Panc1 (cell line): ENCODE measurements around the gene PLXNC1. TPM values are rescaled to one million over a fixed set of nuclear protein-coding genes. Genes with fewer than 3 reads are reported as not detected.

Experiments used
- ATAC-seq: fragments of 200-7000 bp; cut with Tn5 transposase; 2 replicates; pipeline ENCODE4 v1.9.1; 2020; ENCODE audit warnings: mild to moderate bottlenecking, moderate library complexity
- BruUV-seq: library from RNA; stranded (reverse); fragments of 400-500 nt; replicated peaks from 2 replicates; lab custom pipeline; 2021; lab: Mats Ljungman, UMichigan
- CTCF ChIA-PET: fragments of 300-600 bp; sonication (Branson Sonifier 250); formaldehyde crosslinking; loops from one replicate; lab custom pipeline; 2022; ENCODE audit warnings: antibody characterized with exemption; lab: Charles Lee
- POLR2A ChIA-PET: fragments of 300-600 bp; sonication (Branson Sonifier 250); formaldehyde crosslinking; loops from one replicate; lab custom pipeline; 2022; ENCODE audit warnings: antibody characterized with exemption; lab: Charles Lee
- DNase-seq: peaks from one replicate; pipeline ENCODE4 v3.0.0-alpha.2; 2010; ENCODE audit warnings: low read depth, low spot score
- H3K27ac ChIP-seq: 2 replicates; pipeline ENCODE4 v1.5.1; 2011; ENCODE audit warnings: mild to moderate bottlenecking, low read length, inconsistent platforms
- H3K27me3 ChIP-seq: fragments of 200-500 bp; sonication (Bioruptor generic); 2 replicates; pipeline ENCODE4 v1.6.0; 2014; ENCODE audit warnings: low read length, inconsistent platforms; ENCODE audit not compliant: control insufficient read depth, insufficient read depth
- H3K36me3 ChIP-seq: fragments of 200-500 bp; sonication (Bioruptor generic); 2 replicates; pipeline ENCODE4 v1.5.1; 2014; ENCODE audit warnings: inconsistent platforms, mild to moderate bottlenecking, low read length, moderate library complexity; ENCODE audit not compliant: control insufficient read depth, insufficient read depth
- H3K4me1 ChIP-seq: 2 replicates; pipeline ENCODE4 v1.5.1; 2011; ENCODE audit warnings: inconsistent platforms, mild to moderate bottlenecking, low read length, moderate library complexity; ENCODE audit not compliant: control insufficient read depth, insufficient read depth
- H3K4me3 ChIP-seq, 2 experiments: 2 replicates each; pipeline ENCODE4 v1.5.1; 2011 to 2012; ENCODE audit warnings: low read depth in 2 of 2, low read length in 2 of 2, mild to moderate bottlenecking in 2 of 2, inconsistent platforms in 1 of 2, moderate library complexity in 1 of 2
- H3K9me3 ChIP-seq: fragments of 200-500 bp; sonication (Bioruptor generic); 2 replicates; pipeline ENCODE4 v1.5.1; 2014; ENCODE audit warnings: low read depth, mild to moderate bottlenecking, inconsistent platforms, low read length, moderate library complexity; ENCODE audit not compliant: control insufficient read depth, insufficient read depth
- POLR2AphosphoS5 ChIP-seq: IDR thresholded peaks from 2 replicates; pipeline ENCODE4 v1.6.1; 2012; ENCODE audit warnings: mild to moderate bottlenecking, low read depth, low read length, moderate library complexity
- SIN3A ChIP-seq: IDR thresholded peaks from 2 replicates; pipeline ENCODE4 v1.6.1; 2012; ENCODE audit warnings: low read depth, mild to moderate bottlenecking, low read length, moderate library complexity, borderline replicate concordance; ENCODE audit not compliant: insufficient read depth
- TCF7L2 ChIP-seq: IDR thresholded peaks from 2 replicates; pipeline ENCODE4 v1.6.1; 2011; ENCODE audit warnings: mild to moderate bottlenecking, low read depth, low read length, inconsistent platforms
- in situ Hi-C: cut with HindIII; loops from 2 replicates; pipeline ENCODE4 v1.10.0; 2016; ENCODE audit warnings: low sequenced_read_pairs, low pct_unique_long_range_greater_than_20kb
- intact Hi-C: fragments of 100-400 bp; cut with micrococcal nuclease; formaldehyde crosslinking; loops from one replicate; pipeline ENCODE4 v1.10.0; 2022; ENCODE audit not compliant: unreplicated experiment
- total RNA-seq: library from RNA; stranded (reverse); gene quantifications from one replicate; pipeline ENCODE4 v1.2.1, GENCODE V29; 2021; ENCODE audit not compliant: unreplicated experiment
- TF ChIP-seq, protein P1 (sequence below), 2 experiments: IDR thresholded peaks; 2 replicates each; pipeline ENCODE4 v1.6.1; 2011 to 2012; ENCODE audit warnings: low read depth in 2 of 2, control low read depth in 1 of 2, low read length in 1 of 2, mild to moderate bottlenecking in 1 of 2, moderate library complexity in 1 of 2; ENCODE audit not compliant: insufficient read depth in 1 of 2
- TF ChIP-seq, protein P2 (sequence below): fragments of 450-650 bp; IDR thresholded peaks from 2 replicates; pipeline ENCODE4 v1.5.1; 2017; ENCODE audit warnings: mild to moderate bottlenecking

PLXNC1 gene
- total RNA-seq, 1 experiment from 2014 or later = 0.57 TPM

DNA sequence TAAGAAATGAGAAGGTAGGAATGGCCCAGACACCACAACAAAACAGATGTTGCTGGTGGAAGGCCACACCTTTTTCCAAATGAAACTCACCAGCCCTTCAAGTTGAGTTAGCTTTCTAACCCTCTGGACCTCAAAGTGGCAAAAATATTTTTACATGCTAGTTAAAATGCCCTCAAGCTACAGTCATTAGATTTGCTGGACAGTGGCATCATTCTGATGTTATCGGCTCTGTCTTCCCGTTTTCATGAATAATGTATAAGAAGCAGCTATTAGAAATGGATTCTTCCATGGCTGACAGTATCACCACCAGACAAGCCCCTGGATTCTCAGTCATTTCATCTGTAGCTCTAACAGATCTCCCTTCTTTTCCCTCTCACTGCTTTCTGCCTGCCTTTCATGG, 37.1 kb upstream of the PLXNC1 start:
- Histone ChIP-seq H3K4me3 (no peak overlapping the region), H3K4me1 (no peaks in the 10 kb centered on the region), H3K36me3 (no peaks in the 10 kb centered on the region), H3K9me3 (no peaks in the 10 kb centered on the region), H3K27ac (no peak overlapping the region), H3K27me3 (no peaks in the 10 kb centered on the region)
- TF ChIP-seq SIN3A = no peak
- no peak for TF ChIP-seq POLR2AphosphoS5
- no peak for TF ChIP-seq TCF7L2
- TF ChIP-seq, protein P1, sequence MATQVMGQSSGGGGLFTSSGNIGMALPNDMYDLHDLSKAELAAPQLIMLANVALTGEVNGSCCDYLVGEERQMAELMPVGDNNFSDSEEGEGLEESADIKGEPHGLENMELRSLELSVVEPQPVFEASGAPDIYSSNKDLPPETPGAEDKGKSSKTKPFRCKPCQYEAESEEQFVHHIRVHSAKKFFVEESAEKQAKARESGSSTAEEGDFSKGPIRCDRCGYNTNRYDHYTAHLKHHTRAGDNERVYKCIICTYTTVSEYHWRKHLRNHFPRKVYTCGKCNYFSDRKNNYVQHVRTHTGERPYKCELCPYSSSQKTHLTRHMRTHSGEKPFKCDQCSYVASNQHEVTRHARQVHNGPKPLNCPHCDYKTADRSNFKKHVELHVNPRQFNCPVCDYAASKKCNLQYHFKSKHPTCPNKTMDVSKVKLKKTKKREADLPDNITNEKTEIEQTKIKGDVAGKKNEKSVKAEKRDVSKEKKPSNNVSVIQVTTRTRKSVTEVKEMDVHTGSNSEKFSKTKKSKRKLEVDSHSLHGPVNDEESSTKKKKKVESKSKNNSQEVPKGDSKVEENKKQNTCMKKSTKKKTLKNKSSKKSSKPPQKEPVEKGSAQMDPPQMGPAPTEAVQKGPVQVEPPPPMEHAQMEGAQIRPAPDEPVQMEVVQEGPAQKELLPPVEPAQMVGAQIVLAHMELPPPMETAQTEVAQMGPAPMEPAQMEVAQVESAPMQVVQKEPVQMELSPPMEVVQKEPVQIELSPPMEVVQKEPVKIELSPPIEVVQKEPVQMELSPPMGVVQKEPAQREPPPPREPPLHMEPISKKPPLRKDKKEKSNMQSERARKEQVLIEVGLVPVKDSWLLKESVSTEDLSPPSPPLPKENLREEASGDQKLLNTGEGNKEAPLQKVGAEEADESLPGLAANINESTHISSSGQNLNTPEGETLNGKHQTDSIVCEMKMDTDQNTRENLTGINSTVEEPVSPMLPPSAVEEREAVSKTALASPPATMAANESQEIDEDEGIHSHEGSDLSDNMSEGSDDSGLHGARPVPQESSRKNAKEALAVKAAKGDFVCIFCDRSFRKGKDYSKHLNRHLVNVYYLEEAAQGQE (IDR thresholded peaks at IDR 0.05; ENCODE audit: insufficient read depth in 1 of 2, low read depth in 2 of 2, low read length in 1 of 2) = no peak
- TF ChIP-seq, protein P2, sequence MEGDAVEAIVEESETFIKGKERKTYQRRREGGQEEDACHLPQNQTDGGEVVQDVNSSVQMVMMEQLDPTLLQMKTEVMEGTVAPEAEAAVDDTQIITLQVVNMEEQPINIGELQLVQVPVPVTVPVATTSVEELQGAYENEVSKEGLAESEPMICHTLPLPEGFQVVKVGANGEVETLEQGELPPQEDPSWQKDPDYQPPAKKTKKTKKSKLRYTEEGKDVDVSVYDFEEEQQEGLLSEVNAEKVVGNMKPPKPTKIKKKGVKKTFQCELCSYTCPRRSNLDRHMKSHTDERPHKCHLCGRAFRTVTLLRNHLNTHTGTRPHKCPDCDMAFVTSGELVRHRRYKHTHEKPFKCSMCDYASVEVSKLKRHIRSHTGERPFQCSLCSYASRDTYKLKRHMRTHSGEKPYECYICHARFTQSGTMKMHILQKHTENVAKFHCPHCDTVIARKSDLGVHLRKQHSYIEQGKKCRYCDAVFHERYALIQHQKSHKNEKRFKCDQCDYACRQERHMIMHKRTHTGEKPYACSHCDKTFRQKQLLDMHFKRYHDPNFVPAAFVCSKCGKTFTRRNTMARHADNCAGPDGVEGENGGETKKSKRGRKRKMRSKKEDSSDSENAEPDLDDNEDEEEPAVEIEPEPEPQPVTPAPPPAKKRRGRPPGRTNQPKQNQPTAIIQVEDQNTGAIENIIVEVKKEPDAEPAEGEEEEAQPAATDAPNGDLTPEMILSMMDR = no peak
- no TSS peak for BruUV-seq
- ChIA-PET CTCF (no interaction called here), POLR2A (no interaction called here)
- no peak for DNase-seq
- intact Hi-C loops = no loop called here
- no peak for ATAC-seq
- in situ Hi-C loops = no loop called here

DNA sequence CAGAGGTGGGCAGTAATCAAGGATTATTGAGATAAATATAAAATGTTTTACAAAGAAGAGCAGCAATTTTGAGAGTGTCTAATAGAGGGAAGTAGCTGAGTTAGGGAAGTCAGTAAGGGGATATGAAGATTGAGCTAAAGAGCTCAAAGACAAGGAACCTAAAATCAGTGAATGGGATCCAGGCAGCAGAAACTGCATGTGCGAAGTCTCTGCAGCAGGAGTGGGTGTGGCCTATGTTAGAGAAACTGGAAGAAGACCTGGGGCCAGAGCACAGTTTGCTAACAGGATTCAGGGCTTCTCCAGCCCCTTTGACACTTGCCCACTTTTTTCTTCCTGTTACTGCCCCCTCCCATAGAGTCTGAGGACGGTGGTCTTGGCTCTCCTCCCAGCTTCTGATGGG, 36.3 kb upstream of the PLXNC1 start:
- ATAC-seq (no peak), DNase-seq (no peak)

More for the DNA sequence above, 36.3 kb upstream of the PLXNC1 start:
- H3K27me3 ChIP-seq = no peaks in the 10 kb centered on the region
- no peak overlapping the region for H3K4me3 ChIP-seq
- in situ Hi-C loops (no loop called here), intact Hi-C loops (no loop called here)
- no peaks in the 10 kb centered on the region for H3K9me3 ChIP-seq
- POLR2A ChIA-PET = no interaction called here
- no peaks in the 10 kb centered on the region for H3K36me3 ChIP-seq
- H3K4me1 ChIP-seq = no peaks in the 10 kb centered on the region
- H3K27ac ChIP-seq = no peak overlapping the region
- no TSS peak for BruUV-seq
- TF ChIP-seq TCF7L2 (no peak), SIN3A (no peak), POLR2AphosphoS5 (no peak)
- TF ChIP-seq, protein P2 = no peak
- TF ChIP-seq, protein P1 (IDR thresholded peaks at IDR 0.05; ENCODE audit: insufficient read depth in 1 of 2, low read depth in 2 of 2, low read length in 1 of 2) = no peak
- CTCF ChIA-PET = no interaction called here
